Measurements from ENCODE around the gene MS4A3.

DNA sequence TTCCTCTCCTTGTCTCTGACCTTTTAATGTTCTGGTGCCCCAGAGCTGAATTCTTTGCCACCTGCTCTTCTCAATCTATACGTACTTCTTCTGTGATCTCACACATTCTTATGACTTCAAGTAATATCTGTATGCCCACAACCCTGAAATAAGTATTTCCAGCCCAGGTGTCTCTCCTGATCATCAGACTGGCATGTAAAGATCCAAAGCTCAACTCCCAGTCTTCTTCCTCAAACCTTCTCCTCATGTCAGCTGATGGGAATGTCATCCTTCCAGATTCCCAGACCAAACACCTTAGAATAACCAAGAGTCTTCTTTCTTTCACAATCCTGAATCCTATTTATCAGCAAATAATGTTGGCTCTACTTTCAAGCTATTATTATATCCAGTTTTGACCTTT lies 9.3 kb downstream of the MS4A3 start:
- TF ChIP-seq, protein P1, sequence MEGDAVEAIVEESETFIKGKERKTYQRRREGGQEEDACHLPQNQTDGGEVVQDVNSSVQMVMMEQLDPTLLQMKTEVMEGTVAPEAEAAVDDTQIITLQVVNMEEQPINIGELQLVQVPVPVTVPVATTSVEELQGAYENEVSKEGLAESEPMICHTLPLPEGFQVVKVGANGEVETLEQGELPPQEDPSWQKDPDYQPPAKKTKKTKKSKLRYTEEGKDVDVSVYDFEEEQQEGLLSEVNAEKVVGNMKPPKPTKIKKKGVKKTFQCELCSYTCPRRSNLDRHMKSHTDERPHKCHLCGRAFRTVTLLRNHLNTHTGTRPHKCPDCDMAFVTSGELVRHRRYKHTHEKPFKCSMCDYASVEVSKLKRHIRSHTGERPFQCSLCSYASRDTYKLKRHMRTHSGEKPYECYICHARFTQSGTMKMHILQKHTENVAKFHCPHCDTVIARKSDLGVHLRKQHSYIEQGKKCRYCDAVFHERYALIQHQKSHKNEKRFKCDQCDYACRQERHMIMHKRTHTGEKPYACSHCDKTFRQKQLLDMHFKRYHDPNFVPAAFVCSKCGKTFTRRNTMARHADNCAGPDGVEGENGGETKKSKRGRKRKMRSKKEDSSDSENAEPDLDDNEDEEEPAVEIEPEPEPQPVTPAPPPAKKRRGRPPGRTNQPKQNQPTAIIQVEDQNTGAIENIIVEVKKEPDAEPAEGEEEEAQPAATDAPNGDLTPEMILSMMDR (IDR thresholded peaks at IDR 0.05; ENCODE audit: insufficient read depth, low read length): no peak
- TF ChIP-seq POLR2AphosphoS5 (IDR thresholded peaks at IDR 0.05; ENCODE audit: low read depth) (no peak), SPI1 (IDR thresholded peaks at IDR 0.05; ENCODE audit: borderline replicate concordance, low read depth) (no peak), GABPA (IDR thresholded peaks at IDR 0.05; ENCODE audit: low read depth) (no peak)
- TF ChIP-seq, protein P2, sequence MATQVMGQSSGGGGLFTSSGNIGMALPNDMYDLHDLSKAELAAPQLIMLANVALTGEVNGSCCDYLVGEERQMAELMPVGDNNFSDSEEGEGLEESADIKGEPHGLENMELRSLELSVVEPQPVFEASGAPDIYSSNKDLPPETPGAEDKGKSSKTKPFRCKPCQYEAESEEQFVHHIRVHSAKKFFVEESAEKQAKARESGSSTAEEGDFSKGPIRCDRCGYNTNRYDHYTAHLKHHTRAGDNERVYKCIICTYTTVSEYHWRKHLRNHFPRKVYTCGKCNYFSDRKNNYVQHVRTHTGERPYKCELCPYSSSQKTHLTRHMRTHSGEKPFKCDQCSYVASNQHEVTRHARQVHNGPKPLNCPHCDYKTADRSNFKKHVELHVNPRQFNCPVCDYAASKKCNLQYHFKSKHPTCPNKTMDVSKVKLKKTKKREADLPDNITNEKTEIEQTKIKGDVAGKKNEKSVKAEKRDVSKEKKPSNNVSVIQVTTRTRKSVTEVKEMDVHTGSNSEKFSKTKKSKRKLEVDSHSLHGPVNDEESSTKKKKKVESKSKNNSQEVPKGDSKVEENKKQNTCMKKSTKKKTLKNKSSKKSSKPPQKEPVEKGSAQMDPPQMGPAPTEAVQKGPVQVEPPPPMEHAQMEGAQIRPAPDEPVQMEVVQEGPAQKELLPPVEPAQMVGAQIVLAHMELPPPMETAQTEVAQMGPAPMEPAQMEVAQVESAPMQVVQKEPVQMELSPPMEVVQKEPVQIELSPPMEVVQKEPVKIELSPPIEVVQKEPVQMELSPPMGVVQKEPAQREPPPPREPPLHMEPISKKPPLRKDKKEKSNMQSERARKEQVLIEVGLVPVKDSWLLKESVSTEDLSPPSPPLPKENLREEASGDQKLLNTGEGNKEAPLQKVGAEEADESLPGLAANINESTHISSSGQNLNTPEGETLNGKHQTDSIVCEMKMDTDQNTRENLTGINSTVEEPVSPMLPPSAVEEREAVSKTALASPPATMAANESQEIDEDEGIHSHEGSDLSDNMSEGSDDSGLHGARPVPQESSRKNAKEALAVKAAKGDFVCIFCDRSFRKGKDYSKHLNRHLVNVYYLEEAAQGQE (IDR thresholded peaks at IDR 0.05; ENCODE audit: insufficient replicate concordance, low read depth): no peak
